Tibial artery (tissue), 4 donors: ENCODE data around the gene APLP2.
"Not testable (repeated sequence)": the region's sequence is repeated elsewhere in the genome, so short reads cannot be mapped to it uniquely, and the experiment has no call there.

ENCODE experiments used
- DNase-seq, 2 donors: peaks; one replicate each; pipeline ENCODE4 v3.0.0-alpha.2; 2019
- H3K27ac ChIP-seq, 2 donors: fragments of 200-600 bp; sonication (generic) in 1 of 2; 1 replicate in 1 of 2; 2 replicates in 1 of 2; pipeline ENCODE4 v1.5.1; 2018 to 2019; ENCODE audit warnings: mild to moderate bottlenecking in 1 of 2
- H3K27me3 ChIP-seq, 2 donors: fragments of 200-600 bp; sonication (generic) in 1 of 2; one replicate each; pipeline versions ENCODE4 v1.5.1 to v1.6.0; 2016 to 2019
- H3K36me3 ChIP-seq, 3 donors: fragments of 200-600 bp; sonication (generic) in 2 of 3; one replicate each; pipeline ENCODE4 v1.5.1; 2016 to 2019; ENCODE audit warnings: mild to moderate bottlenecking in 2 of 3
- H3K4me1 ChIP-seq, 4 donors: fragments of 200-600 bp; sonication (generic) in 2 of 4; 1 replicate in 3 of 4; 2 replicates in 1 of 4; pipeline ENCODE4 v1.5.1; 2016 to 2019
- H3K4me3 ChIP-seq, 2 donors: fragments of 200-600 bp; sonication (generic) in 1 of 2; 1 replicate in 1 of 2; 2 replicates in 1 of 2; pipeline ENCODE4 v1.5.1; 2018 to 2019; ENCODE audit warnings: mild to moderate bottlenecking in 2 of 2
- H3K9me3 ChIP-seq, 3 donors: fragments of 200-600 bp; sonication (generic) in 1 of 3; one replicate each; pipeline ENCODE4 v1.5.1; 2016 to 2019
- CTCF ChIP-seq, 2 experiments: fragments of 200-600 bp in 1 of 2; fragments of 450-650 bp in 1 of 2; IDR thresholded peaks; one replicate each; pipeline ENCODE4 v1.5.1; 2017 to 2019; ENCODE audit warnings: antibody characterized with exemption in 2 of 2, mild to moderate bottlenecking in 1 of 2, moderate library complexity in 1 of 2
- intact Hi-C: fragments of 100-400 bp; cut with DNase I; formaldehyde crosslinking; loops from one replicate; pipeline ENCODE4 v1.15.0; 2023; ENCODE audit warnings: low total_unique reads

Gene APLP2

GRCh38 chr11:130089674-130090073 lies 20.0 kb downstream of the APLP2 start:
- no peaks in the 10 kb centered on the region for H3K9me3 ChIP-seq
- peaks cover 0 to 24% (median 7%) of the 10 kb centered on the region in 4 donors for H3K4me1 ChIP-seq
- no peaks in the 10 kb centered on the region for H3K36me3 ChIP-seq
- H3K27ac ChIP-seq, result no peak overlapping the region
- H3K4me3 ChIP-seq, result no peak overlapping the region
- intact Hi-C loops, result no loop called here
- H3K27me3 ChIP-seq, result no peaks in the 10 kb centered on the region
- no peak for TF ChIP-seq CTCF (IDR thresholded peaks at IDR 0.05)
- no peak for DNase-seq

GRCh38 chr11:130090517-130090916 lies 20.8 kb downstream of the APLP2 start:
- not testable (repeated sequence) for H3K27ac ChIP-seq

GRCh38 chr11:130091169-130091568 lies 21.5 kb downstream of the APLP2 start:
- DNase-seq, H3K9me3 ChIP-seq, H3K4me3 ChIP-seq, H3K27ac ChIP-seq, H3K36me3 ChIP-seq, intact Hi-C loops, H3K27me3 ChIP-seq: not testable (repeated sequence)
- peaks cover 0 to 30% (median 7%) of the 10 kb centered on the region in 4 donors for H3K4me1 ChIP-seq

More at GRCh38 chr11:130090517-130090916, 20.8 kb downstream of the APLP2 start:
- DNase-seq, H3K9me3 ChIP-seq, H3K4me3 ChIP-seq, H3K36me3 ChIP-seq, H3K27me3 ChIP-seq, intact Hi-C loops: not testable (repeated sequence)
- H3K4me1 ChIP-seq, result peaks cover 0 to 25% (median 7%) of the 10 kb centered on the region in 4 donors

- no peak for TF ChIP-seq CTCF (IDR thresholded peaks at IDR 0.05)
- no peak for DNase-seq
- Histone ChIP-seq H3K4me3 (no peak overlapping the region), H3K27me3 (no peaks in the 10 kb centered on the region), H3K9me3 (no peaks in the 10 kb centered on the region), H3K36me3 (no peaks in the 10 kb centered on the region), H3K27ac (no peak overlapping the region), H3K4me1 (peaks cover 0 to 38% (median 7%) of the 10 kb centered on the region in 4 donors)
- intact Hi-C loops, result no loop called here
Observed at GRCh38 chr11:130092661-130093060, 23.0 kb downstream of the APLP2 start.

GRCh38 chr11:130094614-130095013 lies 24.9 kb downstream of the APLP2 start:
- no peak for DNase-seq
- peaks cover 0 to 30% (median 5%) of the 10 kb centered on the region in 4 donors for H3K4me1 ChIP-seq

GRCh38 chr11:130095326-130095725 lies 25.6 kb downstream of the APLP2 start:
- Histone ChIP-seq H3K9me3 (no peaks in the 10 kb centered on the region), H3K27me3 (no peaks in the 10 kb centered on the region), H3K4me3 (no peak overlapping the region), H3K4me1 (peaks cover 0 to 33% (median 5%) of the 10 kb centered on the region in 4 donors), H3K36me3 (no peaks in the 10 kb centered on the region), H3K27ac (no peak overlapping the region)
- TF ChIP-seq CTCF (IDR thresholded peaks at IDR 0.05), result no peak
- DNase-seq, result no peak
- intact Hi-C loops, result no loop called here

More at GRCh38 chr11:130094614-130095013, 24.9 kb downstream of the APLP2 start:
- H3K27ac ChIP-seq, result no peak overlapping the region
- no peak for TF ChIP-seq CTCF (IDR thresholded peaks at IDR 0.05)
- H3K36me3 ChIP-seq, result no peaks in the 10 kb centered on the region
- H3K4me3 ChIP-seq, result no peak overlapping the region
- intact Hi-C loops, result no loop called here
- no peaks in the 10 kb centered on the region for H3K27me3 ChIP-seq
- no peaks in the 10 kb centered on the region for H3K9me3 ChIP-seq

- H3K27me3 ChIP-seq, result no peaks in the 10 kb centered on the region
- H3K4me1 ChIP-seq, result peaks cover 0 to 33% (median 5%) of the 10 kb centered on the region in 4 donors
- no peaks in the 10 kb centered on the region for H3K36me3 ChIP-seq
- H3K9me3 ChIP-seq, result no peaks in the 10 kb centered on the region
- H3K4me3 ChIP-seq, result no peak overlapping the region
- TF ChIP-seq CTCF (IDR thresholded peaks at IDR 0.05), result no peak
- no peak for DNase-seq
- no peak overlapping the region for H3K27ac ChIP-seq
- intact Hi-C loops, result no loop called here
Observed at GRCh38 chr11:130096042-130096441, 26.3 kb downstream of the APLP2 start.
